A673 (cell line): Measurements from ENCODE around the gene RAX2.

Experiments
- CTCF ChIP-seq: fragments of 300-800, 200-600 bp; sonication (generic); conservative IDR thresholded peaks from 2 replicates; pipeline ENCODE4 v1.5.1; 2017; ENCODE audit warnings: low read depth, mild to moderate bottlenecking, antibody characterized with exemption, low read length, moderate library complexity, mixed read lengths
- EZH2 ChIP-seq: fragments of 200-600 bp; sonication (generic); IDR thresholded peaks from 2 replicates; pipeline ENCODE4 v1.6.1; 2017; ENCODE audit warnings: borderline replicate concordance, low read depth, mild to moderate bottlenecking, mixed read lengths, antibody characterized with exemption, low read length; ENCODE audit not compliant: poor library complexity, severe bottlenecking

DNA sequence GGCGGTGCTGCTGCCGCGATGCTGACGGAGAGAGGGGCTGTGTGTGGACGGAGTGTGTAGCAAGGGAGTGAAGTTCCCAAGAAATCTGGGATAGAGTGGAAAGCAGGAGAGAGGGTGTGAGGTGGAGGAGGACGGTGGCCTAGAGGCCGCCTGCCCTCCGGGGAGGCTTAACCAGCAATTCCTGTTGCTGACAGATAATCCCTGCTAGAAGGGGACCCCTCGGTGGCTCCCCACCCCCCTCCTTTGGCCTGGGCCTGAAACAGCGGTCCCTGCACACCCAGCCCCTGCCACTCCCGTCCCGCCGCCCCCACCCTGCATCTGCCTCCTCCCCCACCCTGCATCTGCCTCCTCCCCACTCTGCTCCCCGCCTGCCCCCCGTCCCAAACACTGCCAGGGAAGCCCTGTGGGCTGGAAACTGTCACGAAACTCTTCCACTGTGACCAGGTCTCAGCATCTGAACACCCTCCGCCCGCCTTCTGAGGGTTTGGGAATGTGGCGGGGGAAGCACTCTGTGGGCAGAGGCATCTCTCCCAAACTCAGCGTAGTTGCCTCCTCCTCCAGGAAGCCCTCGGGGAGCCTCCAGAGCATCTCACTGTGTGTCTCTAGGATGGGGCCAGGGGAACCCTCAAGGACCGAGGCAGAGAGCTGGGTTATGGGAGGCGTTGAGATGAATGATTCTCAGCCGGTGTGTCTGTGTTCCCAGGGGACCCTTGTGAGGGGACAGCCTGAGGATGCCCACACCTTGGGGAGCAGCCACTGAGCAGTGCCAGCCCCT is 31.3 kb upstream of the RAX2 start:
- no peak for TF ChIP-seq CTCF
- TF ChIP-seq EZH2 = no peak
